NT2/D1 (cell line): ENCODE data around the gene ASAP2.

Source experiments
- YY1 ChIP-seq: IDR thresholded peaks from 2 replicates; pipeline ENCODE4 v1.6.1; 2011; ENCODE audit not compliant: insufficient read length, insufficient read depth
- ZNF274 ChIP-seq: IDR thresholded peaks from 2 replicates; pipeline ENCODE4 v1.6.1; 2011; ENCODE audit warnings: mild to moderate bottlenecking, low read depth, low read length

- TF ChIP-seq YY1 (no peak), ZNF274 (no peak)
These were observed 211.1 kb downstream of the ASAP2 start for GRCh38 chr2:9417725-9418124.
